IPS DF 6.9 (cell line): ENCODE data around the gene NTSR1.

Source experiments
- DNase-seq: peaks from one replicate; pipeline ENCODE4 v3.0.0-alpha.2; 2013; ENCODE audit warnings: low read depth, low spot score
- H3K27ac ChIP-seq: one replicate; pipeline ENCODE4 v1.5.1; 2013; ENCODE audit warnings: low read length, control low read depth
- H3K27me3 ChIP-seq: 2 replicates; pipeline ENCODE4 v1.6.1; 2013; ENCODE audit warnings: mild to moderate bottlenecking, low read length; ENCODE audit not compliant: control insufficient read depth, insufficient read depth
- H3K36me3 ChIP-seq: 2 replicates; pipeline ENCODE4 v1.6.1; 2013; ENCODE audit warnings: low read length; ENCODE audit not compliant: control insufficient read depth, insufficient read depth
- H3K4me1 ChIP-seq: 2 replicates; pipeline ENCODE4 v1.6.1; 2013; ENCODE audit warnings: low read length; ENCODE audit not compliant: control insufficient read depth, insufficient read depth
- H3K4me3 ChIP-seq: 2 replicates; pipeline ENCODE4 v1.5.1; 2013; ENCODE audit warnings: mild to moderate bottlenecking, low read length
- H3K9me3 ChIP-seq: 2 replicates; pipeline ENCODE4 v1.6.1; 2013; ENCODE audit warnings: low read length, inconsistent platforms; ENCODE audit not compliant: control insufficient read depth, insufficient read depth
- WGBS: extraction: QIAGEN DNeasy Blood & Tissue Kit; methylation state at CpG from one replicate; pipeline ENCODE4 v1.1.7; 2013; ENCODE audit warnings: mixed read lengths, missing lambda C conversion rate; ENCODE audit not compliant: insufficient read length, insufficient coverage; 5-methylcytosine and 5-hydroxymethylcytosine counted together

NTSR1 gene

GRCh38 chr20:62745279-62745951 is 36.8 kb downstream of the NTSR1 start:
- no CpG with 5 or more reads among the region's 11 CpGs for WGBS
- no peaks in the 10 kb centered on the region for H3K36me3 ChIP-seq
- DNase-seq = no peak
- H3K4me1 ChIP-seq = no peaks in the 10 kb centered on the region
- no peaks in the 10 kb centered on the region for H3K9me3 ChIP-seq
- no peak overlapping the region for H3K4me3 ChIP-seq
- no peak overlapping the region for H3K27ac ChIP-seq
- no peaks in the 10 kb centered on the region for H3K27me3 ChIP-seq

- no peak overlapping the region for H3K27ac ChIP-seq
- no peaks in the 10 kb centered on the region for H3K36me3 ChIP-seq
- no CpG with 5 or more reads among the region's 9 CpGs for WGBS
- H3K9me3 ChIP-seq = no peaks in the 10 kb centered on the region
- H3K27me3 ChIP-seq = no peaks in the 10 kb centered on the region
- no peak overlapping the region for H3K4me3 ChIP-seq
- no peaks in the 10 kb centered on the region for H3K4me1 ChIP-seq
- DNase-seq = no peak
Measured at GRCh38 chr20:62745952-62746288, 37.3 kb downstream of the NTSR1 start.

DNA sequence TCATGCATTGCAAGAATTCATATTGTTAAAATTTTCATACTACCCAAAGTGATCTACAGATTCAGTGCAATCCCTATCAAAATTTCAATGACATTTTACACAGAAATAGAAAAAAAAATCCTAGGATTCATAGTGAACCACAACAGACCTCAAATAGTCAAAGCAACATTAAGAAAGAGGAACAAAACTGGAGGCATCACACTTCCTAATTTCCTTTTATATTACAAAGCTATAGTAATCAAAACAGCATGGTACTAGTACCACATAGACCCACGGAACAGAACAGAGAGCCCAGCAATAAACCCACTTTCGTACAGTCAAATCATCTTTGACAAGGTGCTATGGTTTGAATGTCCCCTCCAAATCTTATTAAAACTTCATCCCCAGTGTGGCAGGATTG is 39.7 kb downstream of the NTSR1 start:
- Histone ChIP-seq H3K4me1 (0 out of 2 replicates have a peak, but pooled peaks cover 4% of the 10 kb centered on the region), H3K27ac (no peak overlapping the region), H3K4me3 (no peak overlapping the region), H3K27me3 (no peaks in the 10 kb centered on the region), H3K9me3 (no peaks in the 10 kb centered on the region), H3K36me3 (no peaks in the 10 kb centered on the region)
- WGBS = no CpG with 5 or more reads among the region's 2 CpGs
- DNase-seq = no peak

- no peaks in the 10 kb centered on the region for H3K27me3 ChIP-seq
- no peaks in the 10 kb centered on the region for H3K36me3 ChIP-seq
- no peak overlapping the region for H3K4me3 ChIP-seq
- H3K27ac ChIP-seq = no peak overlapping the region
- WGBS = no CpG with 5 or more reads among the region's 27 CpGs
- peaks cover 5% of the 10 kb centered on the region; the same call in 1 of the 2 replicates for H3K4me1 ChIP-seq
- no peak for DNase-seq
- no peaks in the 10 kb centered on the region for H3K9me3 ChIP-seq
Measured at GRCh38 chr20:62749851-62750445, 41.3 kb downstream of the NTSR1 start.

DNA sequence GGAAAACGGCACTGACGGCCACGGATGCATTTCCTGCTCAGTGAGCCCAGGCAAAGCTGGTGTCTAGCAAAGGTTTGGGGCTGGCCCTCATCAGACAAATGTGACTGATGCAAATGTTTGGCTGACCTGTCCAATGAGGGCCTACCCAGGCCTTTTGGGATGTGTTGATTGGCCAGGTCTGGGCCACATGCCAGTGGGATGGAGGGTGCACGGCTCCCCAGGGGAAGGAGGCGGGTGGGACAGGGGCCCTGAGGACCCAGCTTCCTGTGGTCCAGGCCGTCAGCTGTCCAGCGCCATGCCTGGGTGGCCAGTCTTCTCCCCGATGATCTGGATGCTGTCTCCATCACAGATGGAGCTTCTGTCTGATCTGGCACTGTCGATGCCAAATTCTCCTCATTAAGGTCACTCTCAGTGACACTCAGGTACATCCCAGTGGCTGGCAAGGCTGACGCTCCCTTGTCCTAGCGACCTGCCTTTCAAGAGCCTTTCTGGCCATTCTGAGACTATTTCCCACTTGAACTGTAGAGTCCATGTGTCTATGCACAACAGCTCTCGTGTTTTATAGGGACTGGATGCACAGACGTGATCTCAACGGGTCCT is 43.0 kb downstream of the NTSR1 start:
- Histone ChIP-seq H3K27me3 (no peaks in the 10 kb centered on the region), H3K36me3 (no peaks in the 10 kb centered on the region), H3K9me3 (no peaks in the 10 kb centered on the region), H3K4me1 (peaks cover 5% of the 10 kb centered on the region; the same call in 1 of the 2 replicates), H3K27ac (no peak overlapping the region), H3K4me3 (no peak overlapping the region)
- WGBS = no CpG with 5 or more reads among the region's 14 CpGs
- DNase-seq = no peak

- DNase-seq = no peak
- H3K27ac ChIP-seq = no peak overlapping the region
- no peaks in the 10 kb centered on the region for H3K27me3 ChIP-seq
- H3K4me3 ChIP-seq = no peak overlapping the region
- peaks cover 5% of the 10 kb centered on the region; the same call in 1 of the 2 replicates for H3K4me1 ChIP-seq
- no CpG with 5 or more reads among the region's 22 CpGs for WGBS
- no peaks in the 10 kb centered on the region for H3K36me3 ChIP-seq
- no peaks in the 10 kb centered on the region for H3K9me3 ChIP-seq
Measured at GRCh38 chr20:62752181-62752670, 43.6 kb downstream of the NTSR1 start.

GRCh38 chr20:62752671-62753501 is 44.2 kb downstream of the NTSR1 start:
- Histone ChIP-seq H3K9me3 (no peaks in the 10 kb centered on the region), H3K36me3 (no peaks in the 10 kb centered on the region), H3K27ac (no peak overlapping the region), H3K4me3 (no peak overlapping the region), H3K27me3 (no peaks in the 10 kb centered on the region), H3K4me1 (peaks cover 5% of the 10 kb centered on the region; the same call in 1 of the 2 replicates)
- no CpG with 5 or more reads among the region's 29 CpGs for WGBS
- DNase-seq = no peak

DNA sequence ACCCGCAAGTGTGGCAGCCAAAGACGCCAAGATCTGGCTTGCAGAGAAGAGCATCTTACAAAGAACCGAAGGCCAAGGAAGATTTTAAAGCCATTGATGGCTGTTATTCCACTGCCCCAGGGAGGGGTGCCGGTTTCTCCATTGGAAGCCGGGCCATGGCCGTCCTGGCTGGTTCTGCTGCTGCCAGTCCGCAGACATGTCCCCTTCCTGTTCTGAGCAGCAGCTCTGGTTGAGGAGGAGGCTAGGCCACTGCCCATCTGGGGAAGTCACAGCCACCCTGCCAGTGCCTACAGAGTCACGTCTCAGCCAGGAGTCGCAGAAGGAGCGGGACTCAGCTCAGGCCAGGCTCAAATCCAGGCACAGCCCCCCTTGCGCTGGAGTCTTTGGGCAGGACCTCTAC is 45.0 kb downstream of the NTSR1 start:
- no peak for DNase-seq
- no peaks in the 10 kb centered on the region for H3K36me3 ChIP-seq
- no peaks in the 10 kb centered on the region for H3K9me3 ChIP-seq
- H3K4me3 ChIP-seq = no peak overlapping the region
- H3K27me3 ChIP-seq = no peaks in the 10 kb centered on the region
- H3K4me1 ChIP-seq = peaks cover 5% of the 10 kb centered on the region; the same call in 1 of the 2 replicates
- no peak overlapping the region for H3K27ac ChIP-seq
- WGBS = no CpG with 5 or more reads among the region's 11 CpGs

GRCh38 chr20:62754122-62754990 is 45.7 kb downstream of the NTSR1 start:
- DNase-seq = no peak
- Histone ChIP-seq H3K36me3 (no peaks in the 10 kb centered on the region), H3K9me3 (no peaks in the 10 kb centered on the region), H3K4me1 (peaks cover 5% of the 10 kb centered on the region; the same call in 1 of the 2 replicates), H3K4me3 (no peak overlapping the region), H3K27me3 (no peaks in the 10 kb centered on the region), H3K27ac (no peak overlapping the region)
- no CpG with 5 or more reads among the region's 31 CpGs for WGBS
